ENCODE results near the gene PIGZ. TPM values are rescaled to one million over a fixed set of nuclear protein-coding genes. Genes with fewer than 3 reads are reported as not detected.

The PIGZ gene
- total and polyA plus RNA-seq, 9 of the 15 experiments (the other 6 are each of a cell fraction or from before 2014, with no cell fraction given) = 0.15 to 1.8 (median 0.76) TPM

GRCh38 chr3:197001972-197002700 lies 33.5 kb upstream of the PIGZ start (continued):
- TF ChIP-seq DEAF1 (CRISPR knock-in tag; IDR thresholded peaks at IDR 0.05) (no peak), DACH1 (IDR thresholded peaks at IDR 0.05; ENCODE audit: partially characterized antibody) (no peak), U2AF1 (optimal IDR thresholded peaks at IDR 0.05; ENCODE audit: low read depth, low read length) (peak; percentile 28), PHTF2 (CRISPR knock-in tag; IDR thresholded peaks at IDR 0.05) (no peak), BRD4 (IDR thresholded peaks at IDR 0.05) (no peak), KLF16 (IDR thresholded peaks at IDR 0.05) (no peak), ZKSCAN3 (CRISPR knock-in tag; IDR thresholded peaks at IDR 0.05) (no peak), ZNF274 (IDR thresholded peaks at IDR 0.05; ENCODE audit: borderline replicate concordance, low read depth, low read length) (peak; percentile 8; the same call in 1 of the 2 replicates), ZNF121 (CRISPR knock-in tag; conservative IDR thresholded peaks at IDR 0.05) (no peak), SUPT5H (IDR thresholded peaks at IDR 0.05) (no peak), ZKSCAN8 (CRISPR knock-in tag; IDR thresholded peaks at IDR 0.05) (no peak), DIDO1 (tag; IDR thresholded peaks at IDR 0.05; ENCODE audit: low read depth) (no peak), NR3C1 (CRISPR knock-in tag; IDR thresholded peaks at IDR 0.05) (peak; percentile 17; the same call in 1 of the 2 replicates)
